Upper lobe of left lung (tissue), 4 donors: Measurements from ENCODE around the gene NPC1L1.
"Not testable (repeated sequence)": the region's sequence is repeated elsewhere in the genome, so short reads cannot be mapped to it uniquely, and the experiment has no call there.

Source experiments
- CTCF ChIP-seq, 6 experiments: fragments of 450-650 bp in 4 of 6; fragments of 200-600 bp in 2 of 6; sonication (generic) in 2 of 6; IDR thresholded peaks; one replicate each; pipeline ENCODE4 v1.5.1; 2016 to 2019; ENCODE audit warnings: antibody characterized with exemption in 6 of 6
- EP300 ChIP-seq, 4 donors: sonication (generic); formaldehyde crosslinking; IDR thresholded peaks; one replicate each; pipeline ENCODE4 v1.5.1; 2017; ENCODE audit warnings: antibody characterized with exemption in 4 of 4, control low read depth in 2 of 4
- POLR2A ChIP-seq, 4 donors: fragments of 450-650 bp; IDR thresholded peaks; one replicate each; pipeline ENCODE4 v1.5.1; 2016 to 2017; ENCODE audit warnings: antibody characterized with exemption in 4 of 4, mild to moderate bottlenecking in 2 of 4
- POLR2AphosphoS5 ChIP-seq, 2 donors: sonication (generic); formaldehyde crosslinking; IDR thresholded peaks; one replicate each; pipeline ENCODE4 v1.5.1; 2017; ENCODE audit warnings: antibody characterized with exemption in 2 of 2

- not testable (repeated sequence) for TF ChIP-seq CTCF, POLR2AphosphoS5, POLR2A, EP300 (IDR thresholded peaks at IDR 0.05)
Measured at GRCh38 chr7:44506592-44507288, 34.4 kb downstream of the NPC1L1 start.
